ENCODE measurements around the gene ZNF593OS.

- TF ChIP-seq RARB (CRISPR knock-in tag; IDR thresholded peaks at IDR 0.05) (no peak), PATZ1 (CRISPR knock-in tag; IDR thresholded peaks at IDR 0.05; ENCODE audit: borderline replicate concordance) (no peak), ARNTL (CRISPR knock-in tag; IDR thresholded peaks at IDR 0.05; ENCODE audit: borderline replicate concordance, low read depth) (no peak), CREB5 (CRISPR knock-in tag; IDR thresholded peaks at IDR 0.05; ENCODE audit: low read depth) (no peak), ISL1 (CRISPR knock-in tag; IDR thresholded peaks at IDR 0.05) (no peak), OSR1 (CRISPR knock-in tag; IDR thresholded peaks at IDR 0.05) (no peak), BACH2 (CRISPR knock-in tag; IDR thresholded peaks at IDR 0.05; ENCODE audit: borderline replicate concordance) (no peak), ZNF565 (CRISPR knock-in tag; conservative IDR thresholded peaks at IDR 0.05; ENCODE audit: low read depth) (no peak), CSDC2 (CRISPR knock-in tag; IDR thresholded peaks at IDR 0.05) (no peak)
Observed at GRCh38 chr1:26189331-26189730, 17.7 kb upstream of the ZNF593OS start.
